GM11168 (cell line): ENCODE results near the gene GUCY2D.
"Not testable (repeated sequence)": the region's sequence is repeated elsewhere in the genome, so short reads cannot be mapped to it uniquely, and the experiment has no call there.

Experiments
- in situ Hi-C: fragments of 300-500 bp; cut with MboI; formaldehyde crosslinking; loops from one replicate; pipeline ENCODE4 v1.12.0; 2022; ENCODE audit warnings: low sequenced_read_pairs; ENCODE audit not compliant: unreplicated experiment

The GUCY2D gene

GRCh38 chr17:8015236-8015956 is 13.0 kb downstream of the GUCY2D start:
- in situ Hi-C loops: no loop called here

- in situ Hi-C loops: no loop called here
Observed at GRCh38 chr17:8015957-8016631, 13.7 kb downstream of the GUCY2D start.

- in situ Hi-C loops: no loop called here
Observed at GRCh38 chr17:8016632-8017424, 14.4 kb downstream of the GUCY2D start.

- in situ Hi-C loops: no loop called here
Observed at GRCh38 chr17:8018436-8018835, 16.0 kb downstream of the GUCY2D start.

GRCh38 chr17:8019166-8019565 is 16.8 kb downstream of the GUCY2D start:
- in situ Hi-C loops: no loop called here

- in situ Hi-C loops: no loop called here
Observed at GRCh38 chr17:8019665-8020650, 17.5 kb downstream of the GUCY2D start.

GRCh38 chr17:8020776-8021564 is 18.6 kb downstream of the GUCY2D start:
- in situ Hi-C loops: no loop called here

GRCh38 chr17:8021565-8022359 is 19.3 kb downstream of the GUCY2D start:
- in situ Hi-C loops: no loop called here

- in situ Hi-C loops: no loop called here
Observed at GRCh38 chr17:8022360-8023003, 20.1 kb downstream of the GUCY2D start.

GRCh38 chr17:8024161-8024560 is 21.7 kb downstream of the GUCY2D start:
- in situ Hi-C loops: not testable (repeated sequence)

GRCh38 chr17:8025176-8025911 is 22.9 kb downstream of the GUCY2D start:
- in situ Hi-C loops: no loop called here

- in situ Hi-C loops: no loop called here
Observed at GRCh38 chr17:8029121-8029520, 26.7 kb downstream of the GUCY2D start.

GRCh38 chr17:8031261-8031661 is 28.8 kb downstream of the GUCY2D start:
- in situ Hi-C loops: no loop called here

GRCh38 chr17:8031950-8032349 is 29.5 kb downstream of the GUCY2D start:
- in situ Hi-C loops: no loop called here

- in situ Hi-C loops: no loop called here
Observed at GRCh38 chr17:8032442-8032841, 30.0 kb downstream of the GUCY2D start.

- in situ Hi-C loops: no loop called here
Observed at GRCh38 chr17:8038954-8039610, 36.7 kb downstream of the GUCY2D start, which contains the start of gene ALOX15B. Gene ALOX15B, plus strand, starts transcription at chr17:8039059. Its CDS starts 97 bp downstream, at chr17:8039156.
